ENCODE measurements around the gene ESD.
"Not testable (repeated sequence)": the region's sequence is repeated elsewhere in the genome, so short reads cannot be mapped to it uniquely, and the experiment has no call there.

The ESD gene, protein sequence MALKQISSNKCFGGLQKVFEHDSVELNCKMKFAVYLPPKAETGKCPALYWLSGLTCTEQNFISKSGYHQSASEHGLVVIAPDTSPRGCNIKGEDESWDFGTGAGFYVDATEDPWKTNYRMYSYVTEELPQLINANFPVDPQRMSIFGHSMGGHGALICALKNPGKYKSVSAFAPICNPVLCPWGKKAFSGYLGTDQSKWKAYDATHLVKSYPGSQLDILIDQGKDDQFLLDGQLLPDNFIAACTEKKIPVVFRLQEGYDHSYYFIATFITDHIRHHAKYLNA

DNA sequence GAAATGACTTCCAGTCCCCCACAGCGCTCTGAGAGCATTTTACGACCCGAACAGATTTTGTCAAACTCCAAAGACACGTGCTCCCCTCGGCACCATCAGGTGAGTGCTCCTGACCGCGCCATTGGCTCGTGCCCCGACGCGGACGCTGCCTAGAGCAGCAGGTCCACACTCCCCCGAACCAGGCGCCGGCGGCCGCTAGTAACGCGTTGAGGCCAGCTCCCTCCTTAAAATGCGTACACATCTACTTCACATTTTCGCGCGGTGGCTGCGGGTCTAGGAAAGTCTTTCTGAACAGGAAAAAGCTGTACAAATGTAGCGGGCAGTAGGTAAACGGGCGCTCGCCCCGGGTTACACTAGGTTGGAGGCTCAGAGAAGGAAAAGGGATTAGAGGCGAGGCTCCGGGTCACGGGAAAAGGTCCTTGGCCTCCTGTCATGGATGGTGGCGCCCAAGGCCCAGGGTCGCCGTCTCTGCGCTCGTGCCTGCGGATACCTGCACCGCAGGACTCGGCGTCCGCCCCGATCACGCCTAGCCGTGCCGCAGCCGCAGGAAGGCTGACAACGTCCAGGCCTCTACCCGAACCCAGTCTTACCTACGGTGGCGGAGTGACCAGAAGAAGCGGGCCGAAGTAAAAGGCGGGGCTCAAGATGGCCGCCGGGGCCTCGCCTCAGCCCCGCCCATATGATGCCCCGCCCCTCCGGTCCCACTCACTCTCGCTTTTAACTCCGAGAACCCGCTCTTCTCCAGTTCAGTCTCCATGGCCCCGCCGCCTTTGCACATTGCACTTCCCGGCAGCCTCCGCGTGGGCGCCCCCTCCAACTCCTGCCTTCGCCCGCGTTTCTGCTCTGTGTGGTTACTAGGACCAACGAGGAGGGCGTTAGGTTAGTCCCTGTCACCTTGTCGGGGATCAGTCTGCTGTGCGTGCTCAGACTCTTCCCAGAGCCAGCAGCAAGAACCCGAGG lies at the start of gene ESD:
Gene ESD (minus strand): TSS at position 647 of the 960 bp plus-strand sequence. CDS start 5,748 bp downstream, outside the sequence.
- peak; percentile 85 for DNase-seq

DNA sequence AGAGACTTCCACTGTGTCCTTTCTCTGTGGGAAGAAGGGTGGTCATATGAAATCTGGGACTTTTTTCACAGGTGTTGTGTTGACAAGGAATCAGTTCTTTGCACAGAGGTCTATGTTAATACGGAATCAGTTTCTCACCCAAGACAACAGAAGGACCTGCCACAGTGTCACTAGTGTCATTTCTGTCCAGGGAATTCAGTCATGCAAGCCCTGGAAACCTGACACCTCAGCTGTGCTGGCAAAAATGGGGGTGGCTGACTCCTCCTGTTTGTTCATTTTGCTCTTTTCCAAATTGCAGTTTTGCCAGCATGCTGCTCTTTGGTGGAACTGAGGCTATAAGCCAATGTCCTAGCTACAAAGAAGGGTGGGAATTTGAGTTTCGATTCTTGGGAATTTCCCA lies 49.8 kb upstream of the ESD start:
- DNase-seq, result no peak

DNA sequence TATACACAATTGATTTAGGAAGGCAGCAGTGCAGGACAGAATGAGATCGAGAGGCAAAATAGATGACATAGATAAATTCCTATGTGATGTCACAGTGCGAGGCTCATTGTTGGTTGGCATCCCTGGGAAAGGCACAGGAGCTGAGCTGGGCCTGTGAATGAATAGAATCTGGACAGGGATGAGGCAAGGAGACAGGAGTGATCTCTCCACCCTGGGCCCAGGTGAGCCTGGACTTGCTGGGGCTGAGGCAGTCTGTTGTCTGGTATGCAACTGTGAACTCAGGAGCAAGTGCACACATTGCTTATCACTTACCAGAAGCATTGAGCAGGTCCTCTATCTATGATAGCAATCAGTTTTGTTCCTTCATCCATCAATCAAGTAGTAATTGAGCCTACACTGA lies 48.2 kb upstream of the ESD start:
- no peak for DNase-seq

DNA sequence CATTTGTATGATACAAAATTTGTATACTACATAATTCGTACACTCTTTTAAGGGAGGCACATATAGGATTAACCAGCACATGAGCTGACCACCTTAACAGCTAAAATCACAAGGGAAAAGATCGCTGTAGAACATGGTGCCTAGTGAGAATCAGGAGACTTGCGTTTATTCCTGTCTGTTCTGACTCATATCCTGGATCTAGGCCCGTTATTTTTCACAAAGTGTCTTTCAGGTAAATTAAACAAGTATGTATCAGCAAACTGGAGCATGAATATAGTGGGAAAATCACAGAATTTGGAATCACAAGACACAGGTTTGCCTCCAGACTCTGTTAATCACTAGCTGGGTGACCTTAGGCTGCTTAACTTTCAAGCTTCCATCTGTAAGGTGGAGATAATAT lies 47.5 kb upstream of the ESD start:
- DNase-seq, result no peak

DNA sequence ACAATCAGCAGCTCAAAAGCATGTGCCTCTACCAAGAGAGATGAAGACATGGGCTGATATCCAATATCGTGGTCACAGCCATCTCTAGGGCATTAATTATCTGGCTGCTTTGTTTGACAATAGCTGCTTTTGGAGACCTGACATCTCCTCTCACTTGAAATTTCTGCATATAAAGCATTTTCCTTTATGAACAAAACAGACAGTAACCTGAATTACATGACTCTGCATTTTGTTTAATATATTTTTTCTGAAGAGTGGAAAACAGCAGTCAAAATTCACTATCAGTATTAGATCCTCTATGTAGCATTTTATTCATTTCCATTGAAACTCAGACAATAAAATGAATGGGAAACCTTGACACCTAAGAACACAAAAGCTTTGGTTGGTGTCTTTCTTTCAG lies 42.4 kb upstream of the ESD start:
- DNase-seq, result no peak

DNA sequence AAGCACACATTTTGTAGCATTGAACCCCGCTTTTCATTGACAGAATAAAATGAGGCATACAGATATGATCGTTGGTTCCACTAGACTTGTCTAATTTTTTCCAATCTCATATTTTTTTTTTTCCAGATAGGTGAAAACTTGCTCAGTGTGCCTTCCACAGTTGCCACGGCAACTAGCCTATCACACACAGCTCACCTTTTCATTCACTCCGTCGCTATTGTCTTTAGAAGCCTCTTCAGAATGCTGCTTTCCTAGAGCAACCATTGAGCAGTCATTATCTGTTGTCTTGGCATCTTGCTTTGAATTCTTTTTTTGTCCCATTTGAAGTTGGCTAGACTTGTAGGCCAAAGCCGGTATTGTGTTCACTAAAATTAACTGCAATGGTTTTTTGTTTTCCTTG lies 37.7 kb upstream of the ESD start:
- no peak for DNase-seq

DNA sequence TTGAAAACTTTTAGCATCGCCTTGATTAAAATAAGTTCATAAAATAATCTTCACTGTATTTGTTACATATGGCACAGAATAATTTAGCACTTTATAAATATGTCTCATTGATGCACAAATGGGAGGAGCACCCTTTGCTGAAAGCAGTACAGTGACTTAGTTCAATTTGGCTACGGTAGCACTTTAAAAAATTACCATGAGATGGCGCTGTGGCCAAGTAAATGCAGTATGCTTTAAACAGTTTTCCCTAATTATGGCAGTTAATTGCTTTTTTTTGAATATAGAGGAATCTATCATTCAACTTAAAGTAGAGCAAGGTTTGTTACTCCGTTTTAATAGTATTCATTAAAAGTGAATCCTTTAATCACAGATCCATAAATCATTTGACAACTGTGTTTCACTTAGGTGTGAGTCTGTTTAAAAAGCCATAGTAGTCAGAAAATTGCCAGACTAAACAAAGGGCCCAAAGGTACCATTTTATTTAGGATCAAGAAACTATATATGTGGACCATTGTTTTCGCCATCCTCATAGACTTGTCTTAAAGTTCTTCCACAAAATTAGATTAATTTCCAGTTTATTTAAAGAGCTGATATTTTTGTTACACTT lies 34.7 kb upstream of the ESD start:
- peak; percentile 2 for DNase-seq

DNA sequence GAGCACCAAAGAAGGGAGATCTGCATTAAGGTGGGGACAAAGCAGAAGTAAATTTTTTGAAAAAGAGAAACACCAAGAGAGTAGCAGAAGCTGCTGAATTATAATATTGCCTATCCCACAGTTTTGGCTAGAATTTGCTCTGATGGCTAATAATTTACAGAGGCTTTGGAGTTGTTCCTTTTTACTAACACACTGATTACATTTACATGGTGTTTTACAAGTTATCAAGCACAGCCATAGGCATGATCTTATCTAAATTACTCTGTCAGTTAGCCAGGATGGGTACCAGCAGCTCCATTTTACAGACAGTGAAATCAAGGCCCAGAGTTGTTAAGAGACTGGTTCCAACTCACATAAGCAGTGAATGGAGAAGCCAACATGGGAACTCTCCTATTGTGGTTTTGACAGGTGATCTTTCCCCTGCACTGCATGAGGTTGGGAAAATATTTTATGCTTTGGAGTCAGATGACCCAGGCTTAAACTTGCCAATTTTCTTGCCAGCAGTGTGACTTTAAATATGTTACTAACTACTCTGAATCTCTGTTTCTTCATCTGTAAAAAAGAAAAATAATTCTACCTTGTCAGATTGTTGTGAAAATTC lies 33.5 kb upstream of the ESD start:
- DNase-seq, result no peak

DNA sequence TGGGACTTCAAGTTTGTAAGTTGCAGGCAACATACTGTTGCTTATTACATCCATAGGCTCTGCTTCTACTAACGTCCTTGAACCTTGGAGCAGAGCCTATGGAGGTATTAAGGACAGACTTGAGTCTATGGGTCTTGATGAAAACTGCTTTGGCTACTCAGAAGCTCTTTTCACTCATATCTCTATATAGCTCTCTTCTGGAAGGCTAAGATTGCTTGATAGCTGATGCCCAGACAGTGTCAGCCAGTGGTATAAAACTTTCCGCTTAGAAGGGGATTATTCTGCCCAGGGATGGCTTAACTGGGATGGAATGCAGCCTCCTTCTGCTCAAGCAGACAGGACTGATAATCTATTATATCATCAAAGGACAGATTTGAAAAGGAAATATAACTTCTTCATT lies 25.6 kb upstream of the ESD start:
- no peak for DNase-seq

DNA sequence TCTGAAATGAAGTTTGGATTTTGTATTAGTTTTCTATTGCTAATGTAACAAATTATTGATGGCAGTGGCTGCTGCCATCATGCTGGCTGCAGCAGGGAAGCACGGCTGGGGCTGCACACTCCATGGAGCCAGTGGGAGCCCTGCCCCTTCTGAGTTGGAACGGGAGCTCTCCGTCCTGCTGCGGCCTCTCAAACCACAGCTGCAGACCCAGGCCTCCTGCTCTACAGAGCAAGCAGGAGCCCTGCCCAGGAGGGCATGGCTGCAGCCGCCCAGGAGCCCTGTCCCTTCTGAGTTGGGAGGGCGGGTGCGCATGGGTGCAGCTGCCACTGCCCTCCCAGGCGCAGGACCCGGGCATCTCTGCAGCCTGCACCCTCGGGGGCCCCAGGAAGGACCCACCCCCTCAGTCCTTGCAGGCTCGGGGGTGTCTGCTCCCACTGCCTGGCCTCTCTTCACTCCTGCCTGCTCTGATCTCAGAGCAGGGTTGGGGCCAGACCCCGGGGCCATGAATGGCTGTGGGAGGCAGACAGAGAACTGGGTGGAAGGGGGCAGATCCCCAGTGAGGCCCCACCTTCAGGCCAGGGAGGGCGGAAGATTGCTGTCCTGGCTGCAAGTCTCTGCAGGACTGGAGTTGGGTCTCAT lies 21.0 kb upstream of the ESD start:
- no peak for DNase-seq

DNA sequence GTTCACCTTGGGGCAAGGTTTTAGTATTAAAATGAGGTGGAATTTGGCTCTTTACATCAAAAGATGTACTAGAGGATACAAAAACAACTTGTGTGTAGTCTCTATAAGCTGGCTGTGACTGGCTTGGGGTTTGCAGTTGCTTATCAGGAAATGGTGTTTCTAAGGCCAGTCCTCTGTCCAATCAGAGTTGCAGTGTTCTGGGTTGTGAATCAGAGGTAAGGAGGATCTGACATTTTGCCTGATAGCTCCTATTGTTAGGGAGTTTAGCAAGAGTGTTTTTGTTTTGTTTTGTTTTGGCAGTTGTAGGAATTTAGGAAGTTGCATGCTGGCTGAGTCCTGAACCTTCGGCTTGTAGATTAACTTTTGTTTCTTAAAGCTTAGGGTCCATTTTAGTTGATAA lies 20.1 kb upstream of the ESD start:
- DNase-seq, result no peak

DNA sequence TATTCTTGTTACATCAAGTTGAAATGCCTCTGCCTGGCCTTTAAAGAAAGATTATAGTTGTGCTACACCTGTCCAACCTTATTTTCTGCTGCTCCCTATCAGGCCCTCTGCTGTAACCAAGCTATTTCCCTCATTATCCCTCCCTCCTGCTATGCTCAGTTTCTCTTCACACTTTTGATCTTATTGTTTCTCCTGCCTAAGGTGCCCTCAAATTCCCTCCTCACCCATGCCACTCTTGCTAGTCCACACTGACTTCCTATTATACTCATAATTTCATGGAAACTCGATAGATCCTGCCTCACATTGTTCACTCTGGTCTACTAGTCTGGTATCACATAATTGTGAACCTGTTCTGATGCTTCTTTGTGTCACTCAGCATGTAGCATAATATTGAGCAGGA lies 19.4 kb upstream of the ESD start:
- DNase-seq, result no peak

DNA sequence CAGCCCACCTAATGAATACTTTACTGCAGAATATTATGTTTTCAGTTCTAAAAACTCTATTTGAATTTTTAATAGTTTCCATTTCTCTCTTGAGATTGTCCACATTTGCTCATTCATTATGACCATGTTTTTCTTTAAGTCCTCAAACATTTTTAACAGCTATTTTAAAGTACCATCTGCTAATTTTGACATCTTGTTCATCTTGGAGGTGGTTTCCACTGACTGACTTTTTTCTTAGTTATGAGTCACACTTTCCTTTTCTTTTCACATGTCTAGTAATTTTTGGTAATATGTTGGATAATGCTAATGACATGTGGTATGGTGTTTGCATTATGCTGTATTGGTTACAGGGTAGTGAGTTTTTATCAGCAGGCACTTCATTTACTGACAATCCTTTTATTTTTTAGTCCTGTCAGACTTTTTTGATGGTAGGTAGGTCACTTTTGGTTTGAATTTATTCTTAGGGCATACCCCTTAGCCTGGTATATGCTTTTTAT lies 15.4 kb upstream of the ESD start:
- DNase-seq, result no peak

DNA sequence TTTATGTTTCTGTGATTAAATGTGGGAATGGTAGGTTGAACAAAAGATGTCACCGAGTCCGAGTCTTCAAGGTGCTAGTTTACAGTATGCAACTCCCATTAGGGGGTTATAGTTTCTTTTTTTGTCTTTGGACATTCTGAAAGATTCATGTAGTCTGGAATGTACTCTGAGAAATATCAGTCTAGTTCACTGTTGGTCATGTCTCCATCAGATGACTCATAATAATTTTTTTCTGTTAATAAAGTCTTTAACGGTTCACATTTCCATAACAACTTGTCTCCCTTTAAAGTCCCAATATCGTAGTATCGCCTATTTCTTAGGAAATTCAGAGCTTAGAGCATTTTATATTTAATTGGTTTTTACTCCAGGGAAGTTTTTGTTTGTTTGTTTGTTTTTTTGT lies 13.5 kb upstream of the ESD start:
- DNase-seq, result no peak

DNA sequence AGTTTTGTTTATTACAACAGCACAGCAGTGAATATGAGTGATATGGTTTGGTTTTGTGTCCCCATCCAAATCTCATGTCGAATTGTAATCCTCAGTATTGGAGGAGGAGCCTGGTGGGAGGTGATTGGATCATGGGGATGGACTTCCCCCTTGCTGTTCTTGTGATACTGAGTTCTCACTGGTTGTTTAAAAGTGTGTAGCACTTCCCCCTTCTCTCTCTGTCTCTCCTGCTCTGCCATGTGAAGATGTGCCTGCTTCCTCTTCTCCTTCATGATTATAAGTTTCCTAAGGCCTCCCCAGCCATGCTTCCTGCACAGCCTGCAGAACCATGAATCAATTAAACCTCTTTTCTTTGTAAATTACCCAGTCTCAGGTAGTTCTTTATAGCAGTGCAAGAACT lies 8.0 kb upstream of the ESD start:
- DNase-seq, result not testable (repeated sequence)

DNA sequence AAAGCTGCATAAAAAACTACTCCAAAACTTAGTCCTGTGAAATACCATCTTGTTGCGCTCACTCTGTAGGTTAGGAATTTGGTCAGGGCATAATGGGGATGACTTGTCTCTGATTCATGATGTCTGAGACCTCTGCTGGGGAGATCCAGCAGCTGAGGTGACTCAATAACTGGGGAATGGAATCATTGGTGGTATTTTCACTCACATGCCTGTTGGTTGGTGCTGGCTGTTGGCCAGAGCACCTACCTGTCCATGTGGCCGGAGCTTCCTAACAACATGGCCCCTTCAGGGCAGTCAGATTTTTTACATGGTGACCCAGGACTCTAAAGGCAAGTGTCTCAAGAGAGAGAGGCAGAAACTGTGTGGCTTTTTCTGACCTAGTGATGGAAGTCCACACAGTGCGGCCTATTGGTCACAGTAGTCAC lies 7.4 kb upstream of the ESD start:
- DNase-seq, result peak; percentile 66

DNA sequence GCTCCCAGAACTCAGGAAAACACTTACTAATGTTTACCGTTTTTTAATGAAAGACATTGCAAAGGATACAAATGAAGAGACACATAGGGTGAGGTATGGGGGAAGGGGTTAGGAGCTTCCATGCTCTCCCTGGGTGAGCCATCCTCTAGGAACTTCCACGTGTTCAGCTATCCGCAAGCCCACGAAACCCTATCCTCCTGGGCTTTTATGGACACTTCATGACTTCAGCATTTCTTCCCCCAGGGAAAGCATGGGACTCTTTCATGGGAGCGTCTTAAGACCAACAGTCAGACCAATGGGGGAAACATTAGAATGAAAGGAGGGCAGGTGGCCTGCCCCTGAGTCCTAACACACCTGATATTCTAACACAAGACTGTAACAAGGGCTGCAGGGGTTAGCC lies 6.6 kb upstream of the ESD start:
- no peak for DNase-seq

DNA sequence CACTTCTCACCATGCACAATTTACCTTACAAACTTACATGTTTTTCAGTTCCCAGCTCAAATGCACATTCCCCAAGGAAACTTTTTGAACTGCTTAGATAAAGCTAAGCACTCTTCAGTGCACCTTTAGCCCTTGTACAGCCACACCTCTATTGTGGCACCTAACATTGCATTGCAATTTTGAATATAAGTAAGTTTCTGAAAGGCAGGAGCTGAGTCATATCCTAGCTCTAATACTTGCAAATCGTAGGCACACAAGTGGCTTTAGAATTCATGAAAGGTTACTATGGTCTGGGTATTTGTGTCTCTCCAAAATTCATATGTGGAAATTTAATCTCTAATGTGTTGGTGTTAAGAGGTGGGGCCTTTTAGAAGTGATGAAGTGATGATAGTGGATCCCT lies 4.9 kb upstream of the ESD start:
- DNase-seq, result no peak

DNA sequence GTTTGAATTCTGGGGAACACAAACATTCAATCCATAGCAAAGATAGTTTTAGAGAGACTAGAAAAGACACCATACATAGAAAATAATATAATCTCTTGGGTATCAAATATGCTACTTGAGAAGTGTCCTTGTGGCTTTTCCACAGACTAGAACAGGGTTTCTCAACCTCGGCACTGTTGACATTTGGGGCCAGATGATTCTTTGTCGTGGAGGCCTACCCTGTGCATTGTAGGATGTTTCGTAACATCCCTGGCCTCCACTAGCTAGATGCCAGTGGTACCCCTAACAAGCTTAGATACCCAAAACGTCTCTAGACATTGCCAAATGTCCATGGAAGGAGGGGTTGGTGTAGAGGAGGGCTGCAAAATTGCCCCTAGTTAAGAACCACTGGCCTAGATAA lies 2.2 kb upstream of the ESD start:
- DNase-seq, result no peak

DNA sequence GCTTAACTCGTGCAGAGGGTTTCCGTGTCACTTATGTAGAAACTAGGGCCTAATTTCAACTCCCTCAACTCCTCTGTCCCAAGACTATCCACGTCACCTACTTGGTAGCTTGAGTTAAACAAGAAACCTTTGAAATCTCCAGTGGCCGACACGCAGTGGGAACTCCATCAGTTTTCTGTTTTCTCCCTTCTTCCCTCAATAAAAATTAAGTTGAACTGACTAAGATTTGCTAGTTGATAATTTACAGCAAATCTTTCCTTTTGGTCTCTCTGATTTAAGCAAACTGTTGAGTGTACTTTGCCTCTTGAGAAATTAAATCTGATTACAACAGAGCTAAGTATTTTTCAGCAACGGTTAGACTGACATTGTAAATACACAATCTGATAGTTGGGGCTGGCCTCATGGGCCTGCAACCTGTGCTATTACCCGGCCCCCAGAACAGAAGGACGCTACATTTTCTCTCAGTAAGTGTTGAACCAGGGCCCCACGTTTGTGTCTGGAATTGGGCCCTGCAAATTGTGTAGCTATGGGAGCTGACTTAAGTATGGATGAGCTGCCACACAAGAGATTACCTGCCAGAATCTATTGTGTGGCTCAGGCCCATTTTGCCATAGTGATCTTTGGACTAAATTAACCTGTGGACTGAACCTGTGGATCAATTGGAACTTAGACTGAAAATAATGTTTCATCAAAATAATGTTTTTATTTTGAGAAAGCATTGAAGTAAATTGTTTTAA lies 708 bp upstream of the ESD start:
- no peak for DNase-seq

DNA sequence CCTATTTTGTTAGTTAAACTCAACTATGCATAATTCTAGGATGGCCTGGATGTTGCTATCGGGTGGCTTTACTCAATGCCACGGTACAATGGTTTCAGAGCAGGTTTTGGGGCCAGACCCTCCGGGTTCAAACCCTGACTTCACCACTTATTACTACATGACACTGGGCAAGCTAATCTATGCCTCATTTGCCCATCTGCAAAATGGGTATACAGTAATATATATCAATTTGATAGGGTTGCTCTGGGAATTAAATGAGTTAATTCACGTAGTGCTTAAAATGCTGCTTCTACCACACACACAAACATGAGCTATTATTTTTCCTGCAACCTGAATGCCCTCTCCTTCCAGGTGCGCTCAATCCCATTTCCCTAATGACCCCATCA lies 839 bp downstream of the ESD start:
- DNase-seq, result no peak

DNA sequence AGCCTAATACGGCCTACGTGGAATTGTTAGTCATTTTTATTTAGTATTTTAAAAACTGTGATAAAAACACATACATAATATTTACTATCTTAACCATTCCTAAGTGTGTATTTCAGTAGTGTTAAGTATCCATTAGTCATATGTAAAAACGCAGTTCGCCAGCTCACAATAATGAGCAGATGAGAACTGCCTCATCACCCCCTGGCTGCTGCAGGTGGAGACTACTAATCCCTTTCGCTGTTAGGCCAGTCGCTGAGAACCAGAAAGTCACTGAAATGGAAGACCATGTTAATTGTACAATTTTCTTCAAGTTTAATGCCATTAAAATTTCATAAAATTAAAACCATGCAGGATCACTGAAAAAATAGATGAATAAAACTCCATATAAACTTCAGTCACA lies 1.6 kb downstream of the ESD start:
- DNase-seq, result no peak
